Measurements from ENCODE around the gene SPINT1.

DNA sequence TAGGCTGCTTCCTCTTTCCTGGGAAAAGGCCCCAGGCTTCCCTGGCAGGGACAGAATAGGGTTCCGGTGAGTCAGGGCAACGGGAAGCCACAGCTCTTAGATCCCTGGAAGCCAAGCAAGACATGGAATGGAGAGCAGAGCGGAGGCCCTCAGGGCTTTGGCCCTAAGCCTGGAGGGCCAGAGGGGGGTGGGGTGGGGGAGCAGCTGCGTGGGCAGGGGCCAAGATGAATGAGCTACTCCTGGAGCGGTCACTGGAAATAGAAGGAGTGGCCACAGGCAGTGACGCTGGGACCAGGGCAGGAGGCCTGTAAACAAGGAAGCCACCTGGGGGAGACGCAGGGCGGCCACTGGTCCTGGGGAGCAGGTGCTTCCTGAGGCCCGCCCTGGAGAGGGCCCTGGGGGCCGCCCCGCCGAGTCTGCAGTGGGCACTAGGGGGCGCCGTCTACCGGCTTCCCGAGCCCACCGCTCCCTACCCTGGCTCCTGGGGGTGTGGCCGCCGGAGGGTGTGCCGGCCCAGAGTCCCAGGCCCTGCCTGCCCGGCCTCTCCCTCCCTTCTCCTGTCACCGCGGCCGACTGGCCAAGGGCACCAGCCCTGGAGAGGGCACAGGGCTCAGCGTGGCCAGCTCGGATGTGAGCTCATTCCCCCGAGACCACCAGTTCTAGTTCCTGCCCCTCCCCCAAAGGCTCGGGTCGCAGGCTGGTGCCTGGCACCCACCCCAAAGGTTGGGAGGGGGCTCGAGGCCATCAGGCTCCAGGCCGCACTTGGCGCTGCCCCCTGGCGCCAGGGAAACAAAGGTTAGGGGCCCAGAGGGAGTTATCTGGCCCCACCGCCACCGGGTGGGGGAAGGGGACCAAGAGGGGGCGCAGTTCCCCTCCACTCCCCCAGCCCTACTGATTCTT lies 62.5 kb downstream of the SPINT1 start:
- TF ChIP-seq, protein P1, sequence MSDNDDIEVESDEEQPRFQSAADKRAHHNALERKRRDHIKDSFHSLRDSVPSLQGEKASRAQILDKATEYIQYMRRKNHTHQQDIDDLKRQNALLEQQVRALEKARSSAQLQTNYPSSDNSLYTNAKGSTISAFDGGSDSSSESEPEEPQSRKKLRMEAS (IDR thresholded peaks at IDR 0.05): no peak
- TF ChIP-seq SP1 (IDR thresholded peaks at IDR 0.05; ENCODE audit: low read depth) (no peak), CTCF (IDR thresholded peaks at IDR 0.05 in 2 of 3, conservative IDR thresholded peaks at IDR 0.05 in 1 of 3; ENCODE audit: borderline replicate concordance in 1 of 3, insufficient read depth in 1 of 3, low read depth in 2 of 3, low read length in 2 of 3) (peak in 2 of 3 experiments; percentile 76 to 83; a peak in 4 of 6 replicates), POLR2AphosphoS5 (IDR thresholded peaks at IDR 0.05; ENCODE audit: low read depth, low read length) (peak; percentile 85), EGR1 (IDR thresholded peaks at IDR 0.05; ENCODE audit: low read depth) (no peak), RAD21 (IDR thresholded peaks at IDR 0.05; ENCODE audit: low read depth) (no peak), POLR2A (IDR thresholded peaks at IDR 0.05; ENCODE audit: borderline replicate concordance, extremely low read depth, insufficient read depth, insufficient read length) (no peak), YY1 (IDR thresholded peaks at IDR 0.05; ENCODE audit: extremely low read depth, insufficient replicate concordance, low read depth, low read length) (no peak)
